Gastrocnemius medialis (tissue), 4 donors: ENCODE data around the gene RTP5.

Source experiments
- POLR2A ChIP-seq, 2 donors: fragments of 450-650 bp; IDR thresholded peaks; one replicate each; pipeline ENCODE4 v1.6.1; 2017; ENCODE audit warnings: antibody characterized with exemption in 2 of 2, mild to moderate bottlenecking in 2 of 2, moderate library complexity in 2 of 2
- TF ChIP-seq, protein P1 (sequence below), 5 experiments: fragments of 450-650 bp in 3 of 5; fragments of 200-600 bp in 2 of 5; sonication (generic) in 2 of 5; IDR thresholded peaks in 4 of 5; conservative IDR thresholded peaks in 1 of 5; 1 replicate in 4 of 5; 2 replicates in 1 of 5; pipeline ENCODE4 v1.5.1; 2016 to 2019; ENCODE audit warnings: antibody characterized with exemption in 5 of 5, mild to moderate bottlenecking in 3 of 5, moderate library complexity in 3 of 5

DNA sequence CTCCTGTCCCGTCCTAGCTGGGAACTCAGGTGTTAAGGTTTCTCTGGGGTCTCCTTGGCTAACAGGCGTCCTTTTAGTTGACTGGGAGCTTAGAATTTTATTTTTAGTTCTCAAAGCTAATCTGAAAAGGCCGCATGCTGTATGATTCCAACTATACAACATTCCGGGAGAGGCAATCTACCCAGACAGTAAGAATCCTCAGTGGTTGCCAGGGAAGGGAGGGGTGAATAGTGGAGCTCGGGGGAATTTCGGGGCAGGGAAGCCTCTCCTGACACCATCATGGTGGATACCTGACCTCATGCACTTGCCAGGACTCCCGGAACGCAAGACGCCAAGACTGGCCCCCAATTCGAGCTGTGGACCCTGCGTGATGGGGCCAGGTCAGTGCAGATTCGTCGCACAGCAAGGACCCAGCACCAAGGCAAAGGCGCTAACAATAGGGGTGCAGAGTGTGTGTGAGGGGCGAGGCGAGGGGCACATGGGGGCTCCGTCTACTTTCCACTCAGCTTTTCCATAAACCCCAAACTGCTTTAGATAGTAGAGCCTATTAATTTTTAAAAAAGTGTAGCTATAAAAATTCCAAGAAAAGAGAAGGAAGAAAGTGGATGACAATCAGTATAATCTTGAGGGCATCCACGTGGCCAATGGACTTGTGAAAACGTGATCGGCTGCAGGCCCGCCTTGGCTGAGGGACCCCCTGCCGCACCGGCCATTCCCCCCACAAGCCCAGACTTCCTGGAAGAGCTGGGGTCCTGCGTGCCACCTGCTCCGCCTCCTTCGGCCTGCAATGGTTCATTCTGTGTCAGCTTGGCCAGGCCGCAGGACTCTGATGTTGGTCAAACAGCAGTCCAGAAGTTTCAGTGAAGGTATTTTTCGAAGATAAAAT lies 28.1 kb upstream of the RTP5 start:
- TF ChIP-seq, protein P1, sequence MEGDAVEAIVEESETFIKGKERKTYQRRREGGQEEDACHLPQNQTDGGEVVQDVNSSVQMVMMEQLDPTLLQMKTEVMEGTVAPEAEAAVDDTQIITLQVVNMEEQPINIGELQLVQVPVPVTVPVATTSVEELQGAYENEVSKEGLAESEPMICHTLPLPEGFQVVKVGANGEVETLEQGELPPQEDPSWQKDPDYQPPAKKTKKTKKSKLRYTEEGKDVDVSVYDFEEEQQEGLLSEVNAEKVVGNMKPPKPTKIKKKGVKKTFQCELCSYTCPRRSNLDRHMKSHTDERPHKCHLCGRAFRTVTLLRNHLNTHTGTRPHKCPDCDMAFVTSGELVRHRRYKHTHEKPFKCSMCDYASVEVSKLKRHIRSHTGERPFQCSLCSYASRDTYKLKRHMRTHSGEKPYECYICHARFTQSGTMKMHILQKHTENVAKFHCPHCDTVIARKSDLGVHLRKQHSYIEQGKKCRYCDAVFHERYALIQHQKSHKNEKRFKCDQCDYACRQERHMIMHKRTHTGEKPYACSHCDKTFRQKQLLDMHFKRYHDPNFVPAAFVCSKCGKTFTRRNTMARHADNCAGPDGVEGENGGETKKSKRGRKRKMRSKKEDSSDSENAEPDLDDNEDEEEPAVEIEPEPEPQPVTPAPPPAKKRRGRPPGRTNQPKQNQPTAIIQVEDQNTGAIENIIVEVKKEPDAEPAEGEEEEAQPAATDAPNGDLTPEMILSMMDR (IDR thresholded peaks at IDR 0.05 in 4 of 5, conservative IDR thresholded peaks at IDR 0.05 in 1 of 5), result no peak
- TF ChIP-seq POLR2A (IDR thresholded peaks at IDR 0.05), result no peak
